Thyroid gland (tissue), 4 donors: ENCODE measurements around the gene GGTA1.

Experiments
- CTCF ChIP-seq, 6 experiments: fragments of 200-600 bp in 3 of 6; fragments of 450-650 bp in 3 of 6; sonication (generic) in 3 of 6; IDR thresholded peaks; one replicate each; pipeline ENCODE4 v1.5.1; 2016 to 2019; ENCODE audit warnings: antibody characterized with exemption in 6 of 6, mild to moderate bottlenecking in 2 of 6, inconsistent platforms in 1 of 6, moderate library complexity in 1 of 6
- POLR2A ChIP-seq, 2 donors: fragments of 450-650 bp; IDR thresholded peaks; one replicate each; pipeline ENCODE4 v1.6.1; 2017; ENCODE audit warnings: antibody characterized with exemption in 2 of 2, mild to moderate bottlenecking in 2 of 2, moderate library complexity in 1 of 2

GRCh38 chr9:121455527-121456239, 44.0 kb downstream of the GGTA1 start:
- TF ChIP-seq CTCF (IDR thresholded peaks at IDR 0.05) (no peak), POLR2A (IDR thresholded peaks at IDR 0.05) (no peak)
